Tibial nerve (tissue), 4 donors: ENCODE data around the gene ENKD1. TPM values are rescaled to one million over a fixed set of nuclear protein-coding genes. Genes with fewer than 3 reads are reported as not detected.

Experiments
- DNase-seq, 2 donors: peaks; one replicate each; pipeline ENCODE4 v3.0.0-alpha.2; 2019; ENCODE audit warnings: low spot score in 2 of 2
- H3K27ac ChIP-seq, 4 donors: fragments of 200-600 bp; sonication (generic) in 3 of 4; one replicate each; pipeline ENCODE4 v1.5.1; 2017 to 2019; ENCODE audit warnings: mild to moderate bottlenecking in 1 of 4
- H3K27me3 ChIP-seq, 2 donors: fragments of 200-600 bp; sonication (generic) in 1 of 2; one replicate each; pipeline versions ENCODE4 v1.5.1 to v1.6.0; 2017 to 2019
- H3K36me3 ChIP-seq, 3 donors: fragments of 200-600 bp; sonication (generic); one replicate each; pipeline ENCODE4 v1.5.1; 2018 to 2019
- H3K4me1 ChIP-seq, 4 donors: fragments of 200-600 bp; sonication (generic) in 3 of 4; one replicate each; pipeline ENCODE4 v1.5.1; 2017 to 2019
- H3K4me3 ChIP-seq, 4 donors: fragments of 200-600 bp; sonication (generic) in 3 of 4; one replicate each; pipeline ENCODE4 v1.5.1; 2017 to 2019; ENCODE audit warnings: mild to moderate bottlenecking in 1 of 4, moderate library complexity in 1 of 4
- H3K9me3 ChIP-seq, 4 donors: fragments of 200-600 bp; sonication (generic) in 3 of 4; one replicate each; pipeline ENCODE4 v1.5.1; 2017 to 2019
- EP300 ChIP-seq, 2 donors: sonication (generic); formaldehyde crosslinking; IDR thresholded peaks; one replicate each; pipeline ENCODE4 v1.6.1; 2017; ENCODE audit warnings: antibody characterized with exemption in 2 of 2, mild to moderate bottlenecking in 1 of 2
- POLR2A ChIP-seq, 2 donors: fragments of 450-650 bp; IDR thresholded peaks; one replicate each; pipeline ENCODE4 v1.6.1; 2017; ENCODE audit warnings: antibody characterized with exemption in 2 of 2, mild to moderate bottlenecking in 2 of 2, moderate library complexity in 2 of 2
- WGBS, 2 donors: methylation state at CpG; one replicate each; pipeline ENCODE4 v1.1.5; 2018; 5-methylcytosine and 5-hydroxymethylcytosine counted together
- total RNA-seq, 4 donors: library from RNA; depleted of rRNA; stranded (reverse); fragments of >200 nt; gene quantifications; one replicate each; pipeline ENCODE4 v1.1.0, GENCODE V29; 2016
- TF ChIP-seq, protein P1 (sequence below), 5 experiments: fragments of 200-600 bp in 3 of 5; fragments of 450-650 bp in 2 of 5; sonication (generic) in 3 of 5; IDR thresholded peaks; one replicate each; pipeline ENCODE4 v1.5.1; 2016 to 2019; ENCODE audit warnings: antibody characterized with exemption in 5 of 5, mild to moderate bottlenecking in 3 of 5, moderate library complexity in 2 of 5

ENKD1 gene
- total RNA-seq, 4 donors from 2014 or later = 32.6 to 53.8 (median 45.6) TPM

DNA sequence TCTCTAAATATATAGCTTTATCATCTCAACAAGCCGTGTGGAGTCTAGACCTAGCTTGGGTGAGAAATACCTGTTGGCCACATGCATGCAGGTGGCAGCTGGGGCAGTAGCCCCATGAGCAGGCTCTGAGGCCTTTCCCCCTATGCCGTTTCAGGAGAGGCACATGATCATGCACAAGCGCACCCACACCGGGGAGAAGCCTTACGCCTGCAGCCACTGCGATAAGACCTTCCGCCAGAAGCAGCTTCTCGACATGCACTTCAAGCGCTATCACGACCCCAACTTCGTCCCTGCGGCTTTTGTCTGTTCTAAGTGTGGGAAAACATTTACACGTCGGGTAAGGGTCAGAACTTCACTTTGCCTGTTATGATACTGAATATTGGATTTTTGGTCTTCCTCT lies 38.3 kb downstream of the ENKD1 start:
- Histone ChIP-seq H3K27me3 (no peaks in the 10 kb centered on the region), H3K27ac (no peak overlapping the region), H3K4me3 (no peak overlapping the region), H3K4me1 (peaks cover 0 to 4% (median 0%) of the 10 kb centered on the region in 4 donors), H3K36me3 (peaks cover 5 to 99% (median 44%) of the 10 kb centered on the region in 3 donors), H3K9me3 (no peaks in the 10 kb centered on the region)
- TF ChIP-seq, protein P1, sequence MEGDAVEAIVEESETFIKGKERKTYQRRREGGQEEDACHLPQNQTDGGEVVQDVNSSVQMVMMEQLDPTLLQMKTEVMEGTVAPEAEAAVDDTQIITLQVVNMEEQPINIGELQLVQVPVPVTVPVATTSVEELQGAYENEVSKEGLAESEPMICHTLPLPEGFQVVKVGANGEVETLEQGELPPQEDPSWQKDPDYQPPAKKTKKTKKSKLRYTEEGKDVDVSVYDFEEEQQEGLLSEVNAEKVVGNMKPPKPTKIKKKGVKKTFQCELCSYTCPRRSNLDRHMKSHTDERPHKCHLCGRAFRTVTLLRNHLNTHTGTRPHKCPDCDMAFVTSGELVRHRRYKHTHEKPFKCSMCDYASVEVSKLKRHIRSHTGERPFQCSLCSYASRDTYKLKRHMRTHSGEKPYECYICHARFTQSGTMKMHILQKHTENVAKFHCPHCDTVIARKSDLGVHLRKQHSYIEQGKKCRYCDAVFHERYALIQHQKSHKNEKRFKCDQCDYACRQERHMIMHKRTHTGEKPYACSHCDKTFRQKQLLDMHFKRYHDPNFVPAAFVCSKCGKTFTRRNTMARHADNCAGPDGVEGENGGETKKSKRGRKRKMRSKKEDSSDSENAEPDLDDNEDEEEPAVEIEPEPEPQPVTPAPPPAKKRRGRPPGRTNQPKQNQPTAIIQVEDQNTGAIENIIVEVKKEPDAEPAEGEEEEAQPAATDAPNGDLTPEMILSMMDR (IDR thresholded peaks at IDR 0.05) = no peak
- TF ChIP-seq EP300 (IDR thresholded peaks at IDR 0.05) (no peak), POLR2A (IDR thresholded peaks at IDR 0.05) (no peak)
- 92 to 93% methylated on average over 14 of the region's 14 CpGs for WGBS, 2 donors
- no peak for DNase-seq

DNA sequence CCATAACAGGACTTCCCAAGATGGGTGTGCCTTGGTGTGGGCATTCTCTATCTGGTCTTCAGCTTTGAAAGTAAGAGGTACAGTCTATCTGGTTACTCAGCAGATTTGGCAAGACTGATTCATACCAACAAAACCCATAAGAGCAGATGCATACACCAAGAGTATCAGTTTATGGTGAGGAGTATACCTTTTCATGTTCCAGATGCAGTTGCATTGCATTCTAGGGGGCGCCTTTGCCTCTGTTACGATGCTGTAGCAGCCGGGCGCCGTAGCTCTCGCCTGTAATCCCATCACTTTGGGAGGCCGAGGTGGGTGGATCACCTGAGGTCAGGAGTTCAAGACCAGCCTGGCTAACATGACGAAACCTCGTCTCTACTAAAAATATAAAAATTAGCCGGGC lies 52.7 kb downstream of the ENKD1 start:
- Histone ChIP-seq H3K27ac (no peak overlapping the region), H3K4me3 (no peak overlapping the region), H3K9me3 (no peaks in the 10 kb centered on the region), H3K4me1 (no peaks in the 10 kb centered on the region), H3K36me3 (peaks cover 0 to 81% (median 0%) of the 10 kb centered on the region in 3 donors), H3K27me3 (no peaks in the 10 kb centered on the region)
- TF ChIP-seq EP300 (IDR thresholded peaks at IDR 0.05) (no peak), POLR2A (IDR thresholded peaks at IDR 0.05) (no peak)
- TF ChIP-seq, protein P1 (IDR thresholded peaks at IDR 0.05) = no peak
- DNase-seq = no peak
- WGBS, 2 donors = 92% methylated on average over 10 of the region's 10 CpGs

Other genes with a start within 250 kb of the ENKD1 start
- 1 to 10 TPM in 1 of 4 donors, under 1 TPM in 2, not detected in 1; 0.20 to 2.9 (median 0.60) TPM for gene HSD11B2, start 235.6 kb downstream of the ENKD1 start, total RNA-seq
- gene ATP6V0D1, start 185.6 kb downstream of the ENKD1 start, total RNA-seq = 100 to 1,000 TPM in 1 of 4 donors, 10 to 100 TPM in 3; 55.1 to 113 (median 73.7) TPM
- gene AGRP, start 183.2 kb downstream of the ENKD1 start, total RNA-seq = not detected
- 100 to 1,000 TPM in 2 of 4 donors, 10 to 100 TPM in 2; 50.6 to 112 (median 85.1) TPM for gene RIPOR1, start 137.9 kb downstream of the ENKD1 start, total RNA-seq
- 10 to 100 TPM; 26.1 to 39.6 (median 31.8) TPM for gene CTCF, start 104.2 kb downstream of the ENKD1 start, total RNA-seq
- gene CARMIL2, start 21.6 kb downstream of the ENKD1 start, total RNA-seq = 1 to 10 TPM in 3 of 4 donors, under 1 TPM in 1; 0.66 to 6.5 (median 1.7) TPM
- 10 to 100 TPM; 18.0 to 32.3 (median 20.7) TPM for gene ACD, start 6.5 kb downstream of the ENKD1 start, total RNA-seq
- gene PARD6A, start 5.8 kb downstream of the ENKD1 start, total RNA-seq = 10 to 100 TPM in 2 of 4 donors, 1 to 10 TPM in 2; 3.7 to 16.2 (median 9.9) TPM
- gene C16orf86, start 64 bp upstream of the ENKD1 start, total RNA-seq = 10 to 100 TPM; 15.9 to 31.2 (median 25.5) TPM
- gene GFOD2, start 52.6 kb upstream of the ENKD1 start, total RNA-seq = 10 to 100 TPM; 10.5 to 24.6 (median 17.2) TPM
- gene RANBP10, start 139.8 kb upstream of the ENKD1 start, total RNA-seq = 10 to 100 TPM in 3 of 4 donors, 1 to 10 TPM in 1; 8.1 to 19.5 (median 12.0) TPM
- 1 to 10 TPM; 2.8 to 8.4 (median 4.0) TPM for gene TSNAXIP1, start 140.1 kb upstream of the ENKD1 start, total RNA-seq
- gene THAP11, start 175.6 kb upstream of the ENKD1 start, total RNA-seq = 10 to 100 TPM; 47.1 to 74.3 (median 60.9) TPM
- gene NUTF2, start 180.2 kb upstream of the ENKD1 start, total RNA-seq = 100 to 1,000 TPM in 2 of 4 donors, 10 to 100 TPM in 2; 54.4 to 137 (median 105) TPM
- gene CENPT, start 180.9 kb upstream of the ENKD1 start, total RNA-seq = 100 to 1,000 TPM in 1 of 4 donors, 10 to 100 TPM in 3; 51.3 to 101 (median 59.2) TPM
- 10 to 100 TPM; 36.7 to 62.4 (median 55.6) TPM for gene EDC4, start 206.3 kb upstream of the ENKD1 start, total RNA-seq
- 10 to 100 TPM in 1 of 4 donors, 1 to 10 TPM in 3; 2.0 to 15.1 (median 3.9) TPM for gene NRN1L, start 218.1 kb upstream of the ENKD1 start, total RNA-seq
- 10 to 100 TPM; 22.2 to 30.8 (median 24.2) TPM for gene PSKH1, start 226.5 kb upstream of the ENKD1 start, total RNA-seq